Stimulated activated CD4-positive, alpha-beta T cell treated with anti-CD3 and anti-CD28 coated beads, Interleukin-1b, Interleukin-23, amount 100 ng/mL, for 1 hour (primary cell): ENCODE results near the gene FAM171A1.
"Not testable (repeated sequence)": the region's sequence is repeated elsewhere in the genome, so short reads cannot be mapped to it uniquely, and the experiment has no call there.

Experiments used
- DNase-seq, 2 donors: peaks; one replicate each; pipeline ENCODE4 v3.0.0-alpha.2; 2020; ENCODE audit warnings: low read depth in 2 of 2

The FAM171A1 gene

GRCh38 chr10:15344876-15345285 lies 26.2 kb downstream of the FAM171A1 start:
- DNase-seq: no peak

- DNase-seq: no peak
Observed at GRCh38 chr10:15344256-15344875, 26.7 kb downstream of the FAM171A1 start.

- no peak for DNase-seq
Observed at GRCh38 chr10:15342970-15343369, 28.1 kb downstream of the FAM171A1 start.

- no peak for DNase-seq
Observed at GRCh38 chr10:15341502-15342128, 29.5 kb downstream of the FAM171A1 start.

- DNase-seq: no peak
Observed at GRCh38 chr10:15339892-15340291, 31.2 kb downstream of the FAM171A1 start.

GRCh38 chr10:15337441-15337923 lies 33.6 kb downstream of the FAM171A1 start:
- not testable (repeated sequence) for DNase-seq

- DNase-seq: no peak
Observed at GRCh38 chr10:15336211-15336610, 34.9 kb downstream of the FAM171A1 start.

GRCh38 chr10:15335508-15335907 lies 35.6 kb downstream of the FAM171A1 start:
- no peak for DNase-seq

GRCh38 chr10:15334650-15335323 lies 36.3 kb downstream of the FAM171A1 start:
- no peak for DNase-seq

GRCh38 chr10:15333909-15334649 lies 37.0 kb downstream of the FAM171A1 start:
- no peak for DNase-seq

GRCh38 chr10:15333181-15333580 lies 37.9 kb downstream of the FAM171A1 start:
- DNase-seq: not testable (repeated sequence)

- no peak for DNase-seq
Observed at GRCh38 chr10:15331461-15331860, 39.6 kb downstream of the FAM171A1 start.

- no peak for DNase-seq
Observed at GRCh38 chr10:15329437-15329836, 41.7 kb downstream of the FAM171A1 start.

- DNase-seq: no peak
Observed at GRCh38 chr10:15325944-15326284, 45.2 kb downstream of the FAM171A1 start.

GRCh38 chr10:15325243-15325943 lies 45.7 kb downstream of the FAM171A1 start:
- no peak for DNase-seq

GRCh38 chr10:15324611-15325010 lies 46.5 kb downstream of the FAM171A1 start:
- DNase-seq: no peak

- no peak for DNase-seq
Observed at GRCh38 chr10:15324113-15324512, 47.0 kb downstream of the FAM171A1 start.

- no peak for DNase-seq
Observed at GRCh38 chr10:15322356-15322755, 48.7 kb downstream of the FAM171A1 start.

GRCh38 chr10:15321431-15322341 lies 49.4 kb downstream of the FAM171A1 start:
- no peak for DNase-seq

- no peak for DNase-seq
Observed at GRCh38 chr10:15320522-15321203, 50.4 kb downstream of the FAM171A1 start.
